Breast epithelium (tissue), 4 donors: ENCODE results near the gene BCL2L13. TPM values are rescaled to one million over a fixed set of nuclear protein-coding genes. Genes with fewer than 3 reads are reported as not detected.

Experiments
- DNase-seq, 2 donors: peaks; one replicate each; pipeline ENCODE4 v3.0.0-alpha.2; 2019; ENCODE audit warnings: low spot score in 2 of 2
- H3K27ac ChIP-seq, 2 donors: fragments of 200-600 bp; sonication (generic) in 1 of 2; one replicate each; pipeline ENCODE4 v1.5.1; 2016 to 2019; ENCODE audit warnings: mild to moderate bottlenecking in 1 of 2
- H3K27me3 ChIP-seq, 2 donors: fragments of 200-600 bp; sonication (generic) in 1 of 2; one replicate each; pipeline versions ENCODE4 v1.5.1 to v1.6.0; 2017 to 2019; ENCODE audit warnings: control low read depth in 1 of 2, mild to moderate bottlenecking in 1 of 2
- H3K36me3 ChIP-seq: fragments of 200-600 bp; one replicate; pipeline ENCODE4 v1.5.1; 2019
- H3K4me1 ChIP-seq, 2 donors: fragments of 200-600 bp; sonication (generic); one replicate each; pipeline ENCODE4 v1.5.1; 2016 to 2019; ENCODE audit warnings: control low read depth in 1 of 2
- H3K4me3 ChIP-seq, 3 donors: fragments of 200-600 bp; sonication (generic); 1 replicate in 2 of 3; 2 replicates in 1 of 3; pipeline ENCODE4 v1.5.1; 2016 to 2019; ENCODE audit warnings: mild to moderate bottlenecking in 3 of 3, moderate library complexity in 2 of 3
- H3K9me3 ChIP-seq, 2 donors: fragments of 200-600 bp; sonication (generic) in 1 of 2; one replicate each; pipeline ENCODE4 v1.5.1; 2016 to 2019; ENCODE audit warnings: control low read depth in 1 of 2
- POLR2A ChIP-seq: fragments of 450-650 bp; IDR thresholded peaks from one replicate; pipeline ENCODE4 v1.6.1; 2016; ENCODE audit warnings: antibody characterized with exemption, mild to moderate bottlenecking, moderate library complexity
- POLR2AphosphoS5 ChIP-seq, 3 donors: sonication (generic); formaldehyde crosslinking; IDR thresholded peaks; one replicate each; pipeline ENCODE4 v1.6.1; 2017; ENCODE audit warnings: antibody characterized with exemption in 3 of 3
- intact Hi-C: fragments of 100-400 bp; cut with DNase I; formaldehyde crosslinking; loops from one replicate; pipeline ENCODE4 v1.15.1; 2023; ENCODE audit warnings: low total_unique reads
- total RNA-seq, 3 donors: library from RNA; depleted of rRNA; stranded (reverse); fragments of >200 nt; gene quantifications; one replicate each; pipeline ENCODE4 v1.1.0, GENCODE V29; 2016
- TF ChIP-seq, protein P1 (sequence below), 3 donors: fragments of 450-650 bp; IDR thresholded peaks; one replicate each; pipeline ENCODE4 v1.5.1; 2016 to 2017; ENCODE audit warnings: antibody characterized with exemption in 3 of 3, mild to moderate bottlenecking in 3 of 3, moderate library complexity in 3 of 3

Gene BCL2L13
- total RNA-seq, 3 donors from 2014 or later, result 46.9 to 140 (median 61.6) TPM

DNA sequence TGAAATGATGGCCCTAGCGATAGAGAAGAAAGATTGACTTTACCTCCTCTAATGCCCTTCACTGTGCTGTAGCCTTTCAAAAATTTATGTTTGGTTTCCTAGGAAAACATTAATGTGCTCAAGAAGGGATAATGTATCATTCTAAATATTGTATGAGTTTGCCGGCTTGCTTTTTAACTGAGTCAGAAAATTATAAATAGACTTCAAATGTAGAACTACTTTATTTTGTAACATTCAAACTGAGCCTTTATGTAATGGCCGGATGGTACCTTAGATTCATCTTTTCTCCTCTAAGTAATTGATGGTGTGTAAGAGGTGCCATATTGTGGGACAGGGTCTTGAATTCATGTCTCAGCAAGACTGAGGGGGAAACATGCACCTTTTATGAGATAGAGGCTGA is 78.0 kb downstream of the BCL2L13 start:
- intact Hi-C loops, result no loop called here
- Histone ChIP-seq H3K9me3 (no peaks in the 10 kb centered on the region), H3K36me3 (no peaks in the 10 kb centered on the region), H3K27ac (no peak overlapping the region), H3K4me3 (no peak overlapping the region), H3K27me3 (no peaks in the 10 kb centered on the region), H3K4me1 (no peaks in the 10 kb centered on the region)
- no peak for DNase-seq
- TF ChIP-seq POLR2A (no peak), POLR2AphosphoS5 (IDR thresholded peaks at IDR 0.05) (no peak)
- TF ChIP-seq, protein P1, sequence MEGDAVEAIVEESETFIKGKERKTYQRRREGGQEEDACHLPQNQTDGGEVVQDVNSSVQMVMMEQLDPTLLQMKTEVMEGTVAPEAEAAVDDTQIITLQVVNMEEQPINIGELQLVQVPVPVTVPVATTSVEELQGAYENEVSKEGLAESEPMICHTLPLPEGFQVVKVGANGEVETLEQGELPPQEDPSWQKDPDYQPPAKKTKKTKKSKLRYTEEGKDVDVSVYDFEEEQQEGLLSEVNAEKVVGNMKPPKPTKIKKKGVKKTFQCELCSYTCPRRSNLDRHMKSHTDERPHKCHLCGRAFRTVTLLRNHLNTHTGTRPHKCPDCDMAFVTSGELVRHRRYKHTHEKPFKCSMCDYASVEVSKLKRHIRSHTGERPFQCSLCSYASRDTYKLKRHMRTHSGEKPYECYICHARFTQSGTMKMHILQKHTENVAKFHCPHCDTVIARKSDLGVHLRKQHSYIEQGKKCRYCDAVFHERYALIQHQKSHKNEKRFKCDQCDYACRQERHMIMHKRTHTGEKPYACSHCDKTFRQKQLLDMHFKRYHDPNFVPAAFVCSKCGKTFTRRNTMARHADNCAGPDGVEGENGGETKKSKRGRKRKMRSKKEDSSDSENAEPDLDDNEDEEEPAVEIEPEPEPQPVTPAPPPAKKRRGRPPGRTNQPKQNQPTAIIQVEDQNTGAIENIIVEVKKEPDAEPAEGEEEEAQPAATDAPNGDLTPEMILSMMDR (IDR thresholded peaks at IDR 0.05), result no peak

GRCh38 chr22:17717708-17718107 is 79.2 kb downstream of the BCL2L13 start:
- Histone ChIP-seq H3K4me3 (no peak overlapping the region), H3K27me3 (no peaks in the 10 kb centered on the region), H3K36me3 (no peaks in the 10 kb centered on the region), H3K4me1 (no peaks in the 10 kb centered on the region), H3K27ac (no peak overlapping the region), H3K9me3 (no peaks in the 10 kb centered on the region)
- TF ChIP-seq POLR2A (no peak), POLR2AphosphoS5 (IDR thresholded peaks at IDR 0.05) (no peak)
- TF ChIP-seq, protein P1 (IDR thresholded peaks at IDR 0.05), result no peak
- no peak for DNase-seq
- intact Hi-C loops, result no loop called here

DNA sequence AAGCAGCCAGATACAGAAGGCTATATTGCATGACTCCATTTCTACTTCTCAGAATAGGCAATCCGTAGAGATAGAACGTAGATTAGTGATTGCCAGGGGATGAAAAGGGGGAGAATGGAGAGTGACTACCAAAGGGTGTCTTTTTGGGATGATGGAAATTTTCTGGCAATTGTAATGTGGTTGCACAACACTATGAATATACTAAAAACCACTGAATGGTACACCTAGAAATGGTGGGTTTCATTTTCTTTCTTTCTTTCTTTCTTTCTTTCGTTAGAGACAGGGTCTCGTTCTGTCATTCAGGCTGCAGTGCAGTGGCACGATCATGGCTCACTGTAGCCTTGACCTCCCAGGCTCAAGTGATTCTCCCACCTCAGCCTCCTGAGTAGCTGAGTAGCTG is 81.4 kb downstream of the BCL2L13 start:
- no peaks in the 10 kb centered on the region for H3K27me3 ChIP-seq
- H3K36me3 ChIP-seq, result no peaks in the 10 kb centered on the region
- no peaks in the 10 kb centered on the region for H3K9me3 ChIP-seq
- intact Hi-C loops, result no loop called here
- TF ChIP-seq POLR2AphosphoS5 (IDR thresholded peaks at IDR 0.05) (no peak), POLR2A (no peak)
- TF ChIP-seq, protein P1 (IDR thresholded peaks at IDR 0.05), result no peak
- no peak overlapping the region for H3K4me3 ChIP-seq
- DNase-seq, result no peak
- H3K4me1 ChIP-seq, result no peaks in the 10 kb centered on the region
- H3K27ac ChIP-seq, result no peak overlapping the region

- Histone ChIP-seq H3K4me3 (no peak overlapping the region), H3K36me3 (no peaks in the 10 kb centered on the region), H3K27ac (no peak overlapping the region), H3K27me3 (no peaks in the 10 kb centered on the region), H3K4me1 (no peaks in the 10 kb centered on the region), H3K9me3 (no peaks in the 10 kb centered on the region)
- no peak for TF ChIP-seq POLR2A
- no peak for TF ChIP-seq POLR2AphosphoS5 (IDR thresholded peaks at IDR 0.05)
- TF ChIP-seq, protein P1 (IDR thresholded peaks at IDR 0.05), result no peak
- intact Hi-C loops, result no loop called here
- no peak for DNase-seq
Observed at GRCh38 chr22:17724241-17724640, 85.7 kb downstream of the BCL2L13 start.

DNA sequence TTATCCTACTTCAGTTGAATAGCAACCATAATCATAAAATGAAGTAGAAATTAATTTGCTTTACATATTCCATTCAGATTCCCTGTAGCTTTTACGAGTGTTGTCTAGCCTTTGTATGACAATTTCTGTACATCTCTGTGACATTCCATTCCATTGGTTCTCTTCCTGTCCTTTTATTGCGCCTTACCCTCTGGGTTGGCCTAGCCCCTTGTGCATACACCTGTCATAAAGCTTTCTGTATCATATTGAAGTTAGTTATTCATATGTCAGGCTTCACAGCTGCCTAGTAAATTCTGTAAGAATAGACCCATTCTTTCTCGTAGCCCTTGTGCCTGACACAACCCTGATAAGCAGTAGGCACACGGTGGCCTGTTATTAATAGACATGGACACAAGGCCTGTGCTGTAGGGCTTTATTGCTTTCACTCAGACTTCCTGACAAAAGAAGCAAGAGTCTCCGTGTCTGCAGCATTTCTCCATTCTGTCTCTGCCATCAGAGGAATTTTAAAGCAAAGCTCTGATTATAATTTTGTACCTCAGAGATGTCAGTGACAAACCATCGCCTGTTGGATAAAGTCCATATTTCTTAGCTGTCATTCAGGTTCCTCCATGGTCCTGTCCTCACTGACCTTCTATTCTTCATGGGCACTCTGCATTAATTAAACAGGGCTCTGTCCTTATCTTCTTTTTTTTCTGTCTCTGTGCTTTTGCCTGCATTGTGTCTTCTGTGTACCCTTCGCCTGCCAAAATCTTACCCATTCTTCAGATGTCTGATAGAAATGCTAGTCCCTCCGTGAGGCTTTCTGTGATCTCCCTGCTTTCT is 86.3 kb downstream of the BCL2L13 start:
- Histone ChIP-seq H3K27ac (no peak overlapping the region), H3K4me3 (no peak overlapping the region), H3K27me3 (no peaks in the 10 kb centered on the region), H3K9me3 (no peaks in the 10 kb centered on the region), H3K36me3 (peaks cover 4% of the 10 kb centered on the region), H3K4me1 (no peaks in the 10 kb centered on the region)
- intact Hi-C loops, result no loop called here
- DNase-seq, result no peak
- TF ChIP-seq POLR2AphosphoS5 (IDR thresholded peaks at IDR 0.05), result no peak
- TF ChIP-seq POLR2A, result no peak
- TF ChIP-seq, protein P1 (IDR thresholded peaks at IDR 0.05), result no peak
